BLaER1 (cell line): ENCODE results near the gene HDAC3.

Experiments used
- H3K27ac ChIP-seq: shearing (Covaris generic); formaldehyde crosslinking; 2 replicates; pipeline ENCODE4 v1.8.1; 2022
- H3K27me3 ChIP-seq: shearing (Covaris generic); formaldehyde crosslinking; 2 replicates; pipeline ENCODE4 v1.8.1; 2022
- H3K36me3 ChIP-seq: shearing (Covaris generic); formaldehyde crosslinking; 2 replicates; pipeline ENCODE4 v1.8.1; 2022
- H3K4me1 ChIP-seq: shearing (Covaris generic); formaldehyde crosslinking; 2 replicates; pipeline ENCODE4 v1.8.1; 2022
- H3K4me2 ChIP-seq: shearing (Covaris generic); formaldehyde crosslinking; 2 replicates; pipeline ENCODE4 v1.8.1; 2022
- H3K4me3 ChIP-seq: shearing (Covaris generic); formaldehyde crosslinking; 2 replicates; pipeline ENCODE4 v1.8.1; 2022
- H3K9ac ChIP-seq: shearing (Covaris generic); formaldehyde crosslinking; 2 replicates; pipeline ENCODE4 v1.8.1; 2022
- H3K9me3 ChIP-seq: shearing (Covaris generic); formaldehyde crosslinking; 2 replicates; pipeline ENCODE4 v1.8.1; 2022
- H4K20me1 ChIP-seq: shearing (Covaris generic); formaldehyde crosslinking; 2 replicates; pipeline ENCODE4 v1.8.1; 2022
- Cebpa-rat ChIP-seq: shearing (Covaris generic); IDR thresholded peaks from 2 replicates; pipeline ENCODE4 v1.8.1; 2022

The HDAC3 gene

DNA sequence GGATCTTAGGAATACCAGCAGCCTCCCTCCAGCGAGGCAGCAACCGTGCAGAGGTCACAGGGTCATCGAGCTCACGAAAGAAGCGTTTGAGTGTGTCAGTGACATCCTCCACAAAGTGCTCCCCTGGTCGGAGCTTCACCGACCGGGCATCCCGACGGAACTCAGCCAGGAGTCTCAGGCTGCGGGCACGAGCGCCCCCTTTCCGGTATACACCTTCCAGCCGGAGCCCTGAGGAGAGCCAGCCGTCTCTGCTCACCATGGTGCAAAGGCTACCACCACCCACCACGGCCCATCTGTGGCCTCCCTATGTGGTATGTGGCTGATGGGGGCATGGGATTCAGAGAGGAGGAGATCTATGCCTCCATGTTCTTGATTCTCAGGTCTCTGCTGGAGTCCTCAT is 25.4 kb upstream of the HDAC3 start:
- Histone ChIP-seq H3K4me2 (no peak overlapping the region), H3K27ac (no peak overlapping the region), H3K27me3 (no peaks in the 10 kb centered on the region), H3K9ac (no peak overlapping the region), H3K4me3 (no peak overlapping the region), H3K9me3 (no peaks in the 10 kb centered on the region), H4K20me1 (no peaks in the 10 kb centered on the region), H3K4me1 (peaks cover 7% of the 10 kb centered on the region; the same call in 1 of the 2 replicates), H3K36me3 (no peaks in the 10 kb centered on the region)
- no peak for TF ChIP-seq Cebpa-rat

DNA sequence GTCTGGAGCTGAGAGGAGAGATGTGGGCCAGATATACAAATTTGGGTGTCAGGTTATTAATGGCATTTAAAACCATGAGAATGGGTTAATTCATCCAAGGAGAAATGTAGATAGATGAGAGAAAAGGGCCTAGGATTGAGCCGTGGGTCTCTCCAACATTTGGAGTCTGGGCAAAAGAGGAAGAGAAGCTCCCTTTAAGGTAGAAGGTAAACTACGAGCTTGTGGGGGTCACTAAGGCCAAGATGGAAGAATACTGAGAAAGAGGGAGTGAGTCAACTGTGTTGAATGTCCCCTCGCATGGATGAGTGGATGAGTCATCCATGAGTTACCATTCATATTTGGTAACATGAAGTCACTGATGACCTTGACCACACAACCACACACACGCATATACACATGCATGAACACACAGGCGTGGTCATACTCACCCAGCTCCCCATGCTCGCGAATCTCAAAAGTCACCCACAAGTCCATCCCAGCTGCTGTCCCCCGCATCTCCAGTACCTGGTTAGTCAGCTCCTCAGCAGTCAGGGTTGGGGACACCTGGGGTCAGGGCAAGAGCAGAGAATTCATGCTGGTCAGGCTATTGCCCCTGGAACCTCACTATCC is 21.4 kb upstream of the HDAC3 start:
- no peaks in the 10 kb centered on the region for H4K20me1 ChIP-seq
- H3K9ac ChIP-seq: no peak overlapping the region
- no peak overlapping the region for H3K4me2 ChIP-seq
- H3K4me1 ChIP-seq: peaks cover 5% of the 10 kb centered on the region; the same call in 1 of the 2 replicates
- no peak for TF ChIP-seq Cebpa-rat
- no peaks in the 10 kb centered on the region for H3K27me3 ChIP-seq
- H3K9me3 ChIP-seq: no peaks in the 10 kb centered on the region
- 0 out of 2 replicates have a peak, but pooled peaks cover 5% of the 10 kb centered on the region for H3K36me3 ChIP-seq
- no peak overlapping the region for H3K4me3 ChIP-seq
- H3K27ac ChIP-seq: no peak overlapping the region

DNA sequence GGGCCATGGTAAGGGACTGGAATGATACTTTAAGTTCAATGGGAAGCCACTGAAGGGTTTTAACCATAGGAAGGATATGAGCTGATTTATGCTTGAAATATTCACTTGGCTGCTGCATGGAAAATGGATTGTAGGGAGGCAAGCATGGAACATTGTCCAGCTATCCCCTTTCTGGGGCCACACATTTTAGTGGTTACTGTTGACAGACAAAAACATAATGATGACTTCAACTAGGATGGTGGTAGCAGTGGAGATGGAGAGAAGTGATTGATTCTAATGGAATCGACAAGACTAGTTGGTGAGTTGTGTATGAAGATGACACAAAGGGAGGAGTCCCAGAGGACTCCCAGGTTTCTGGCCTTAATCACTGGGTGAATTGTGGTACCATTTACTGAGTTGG is 20.8 kb upstream of the HDAC3 start:
- Histone ChIP-seq H3K4me3 (no peak overlapping the region), H3K9me3 (no peaks in the 10 kb centered on the region), H4K20me1 (no peaks in the 10 kb centered on the region), H3K4me2 (no peak overlapping the region), H3K9ac (no peak overlapping the region), H3K36me3 (0 out of 2 replicates have a peak, but pooled peaks cover 5% of the 10 kb centered on the region), H3K27ac (no peak overlapping the region), H3K4me1 (peaks cover 5% of the 10 kb centered on the region; the same call in 1 of the 2 replicates), H3K27me3 (no peaks in the 10 kb centered on the region)
- no peak for TF ChIP-seq Cebpa-rat

DNA sequence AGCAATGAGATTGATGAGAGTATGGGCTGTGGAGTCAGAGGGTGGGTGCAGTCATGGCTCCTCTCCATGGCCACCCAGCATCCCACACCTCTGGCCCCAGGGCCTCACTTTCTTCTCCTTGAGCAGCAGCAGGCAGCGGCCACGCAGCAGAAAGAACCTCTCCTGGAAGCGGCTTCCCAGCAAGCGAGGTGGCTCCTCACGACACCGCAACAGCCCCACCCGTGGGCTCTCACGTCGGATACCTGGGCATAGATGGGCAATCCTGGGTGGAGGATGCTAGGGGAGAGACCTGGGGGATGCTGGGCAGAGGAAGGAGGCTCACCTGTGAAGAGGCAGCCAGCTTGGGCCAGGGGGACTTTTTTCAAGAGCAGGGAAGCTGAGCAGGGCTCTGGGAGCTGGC is 19.7 kb upstream of the HDAC3 start:
- no peaks in the 10 kb centered on the region for H3K9me3 ChIP-seq
- H3K4me2 ChIP-seq: no peak overlapping the region
- H3K27ac ChIP-seq: no peak overlapping the region
- no peaks in the 10 kb centered on the region for H3K27me3 ChIP-seq
- H3K9ac ChIP-seq: no peak overlapping the region
- peaks cover 13% of the 10 kb centered on the region for H3K4me1 ChIP-seq
- TF ChIP-seq Cebpa-rat: no peak
- 0 out of 2 replicates have a peak, but pooled peaks cover 5% of the 10 kb centered on the region for H3K36me3 ChIP-seq
- no peak overlapping the region for H3K4me3 ChIP-seq
- no peaks in the 10 kb centered on the region for H4K20me1 ChIP-seq

DNA sequence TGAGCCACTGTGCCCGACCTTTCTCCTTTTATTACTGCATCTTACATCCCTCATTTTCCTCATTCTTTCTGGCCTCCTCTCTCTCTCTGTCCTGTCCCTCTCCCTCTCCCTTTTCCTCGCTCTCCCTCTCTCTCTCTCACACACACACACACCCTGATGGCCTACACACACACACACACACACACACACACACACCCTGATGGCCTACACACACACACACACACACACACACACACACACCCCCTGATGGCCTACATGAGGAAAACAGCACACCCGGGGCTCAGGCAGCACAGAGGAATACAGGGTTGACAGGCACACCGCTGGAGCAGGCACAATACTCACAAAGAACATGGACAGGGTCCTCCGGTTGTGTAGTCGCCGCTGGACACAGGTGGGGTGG is 18.4 kb upstream of the HDAC3 start:
- Histone ChIP-seq H3K27me3 (no peaks in the 10 kb centered on the region), H3K27ac (no peak overlapping the region), H3K9ac (no peak overlapping the region), H3K4me3 (no peak overlapping the region), H4K20me1 (no peaks in the 10 kb centered on the region), H3K4me2 (no peak overlapping the region), H3K36me3 (0 out of 2 replicates have a peak, but pooled peaks cover 5% of the 10 kb centered on the region), H3K4me1 (peaks cover 23% of the 10 kb centered on the region), H3K9me3 (no peaks in the 10 kb centered on the region)
- TF ChIP-seq Cebpa-rat: no peak

DNA sequence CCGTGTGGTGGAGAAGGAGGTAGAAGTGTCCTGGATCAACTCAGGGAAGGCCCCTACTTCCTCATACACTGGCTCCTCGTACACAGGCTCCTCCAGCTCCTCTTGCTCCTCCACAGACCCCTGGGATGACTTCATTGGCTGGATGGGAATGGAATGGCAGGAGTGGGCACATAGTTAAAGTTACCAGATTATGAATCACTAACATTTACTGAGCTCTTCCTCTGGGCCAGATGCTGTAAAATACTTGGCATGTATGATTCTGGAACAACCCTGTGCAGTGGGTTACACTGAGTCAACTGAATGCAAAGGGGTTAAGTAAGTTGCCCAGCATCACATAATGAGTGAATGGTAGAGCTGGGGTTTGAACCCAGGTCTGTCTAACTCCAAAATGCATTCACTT is 17.6 kb upstream of the HDAC3 start:
- TF ChIP-seq Cebpa-rat: no peak
- H3K9me3 ChIP-seq: no peaks in the 10 kb centered on the region
- no peaks in the 10 kb centered on the region for H3K27me3 ChIP-seq
- 0 out of 2 replicates have a peak, but pooled peaks cover 4% of the 10 kb centered on the region for H4K20me1 ChIP-seq
- H3K27ac ChIP-seq: no peak overlapping the region
- peaks cover 30% of the 10 kb centered on the region for H3K4me1 ChIP-seq
- no peak overlapping the region for H3K4me3 ChIP-seq
- no peak overlapping the region for H3K9ac ChIP-seq
- 0 out of 2 replicates have a peak, but pooled peaks cover 5% of the 10 kb centered on the region for H3K36me3 ChIP-seq
- no peak overlapping the region for H3K4me2 ChIP-seq

DNA sequence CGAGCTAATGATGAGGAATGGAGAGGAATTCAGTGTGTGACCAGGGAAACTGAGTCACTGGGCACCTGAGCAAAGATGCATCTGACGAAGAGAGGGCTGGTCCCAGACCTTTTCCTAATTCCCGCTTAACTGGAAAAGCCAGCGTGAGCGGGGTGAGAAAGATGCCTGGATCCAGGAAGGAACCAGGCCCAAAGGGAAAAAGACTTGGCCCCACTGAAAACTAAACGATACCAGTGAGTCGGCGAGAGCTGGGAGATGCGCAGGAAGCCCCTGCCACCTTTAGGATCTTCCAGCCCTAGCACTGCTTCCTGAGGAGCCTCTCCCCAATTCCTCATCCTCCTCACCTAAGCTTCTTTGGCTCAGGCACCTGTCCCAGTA is 15.1 kb upstream of the HDAC3 start:
- H3K4me3 ChIP-seq: peak overlapping the region; percentile 71
- H3K9ac ChIP-seq: peak overlapping the region; percentile 73
- H3K9me3 ChIP-seq: no peaks in the 10 kb centered on the region
- peak overlapping the region; percentile 63 for H3K27ac ChIP-seq
- H3K4me1 ChIP-seq: peaks cover 25% of the 10 kb centered on the region
- H3K36me3 ChIP-seq: peaks cover 30% of the 10 kb centered on the region
- H3K27me3 ChIP-seq: no peaks in the 10 kb centered on the region
- H3K4me2 ChIP-seq: peak overlapping the region; percentile 93
- 0 out of 2 replicates have a peak, but pooled peaks cover 5% of the 10 kb centered on the region for H4K20me1 ChIP-seq
- TF ChIP-seq Cebpa-rat: no peak

DNA sequence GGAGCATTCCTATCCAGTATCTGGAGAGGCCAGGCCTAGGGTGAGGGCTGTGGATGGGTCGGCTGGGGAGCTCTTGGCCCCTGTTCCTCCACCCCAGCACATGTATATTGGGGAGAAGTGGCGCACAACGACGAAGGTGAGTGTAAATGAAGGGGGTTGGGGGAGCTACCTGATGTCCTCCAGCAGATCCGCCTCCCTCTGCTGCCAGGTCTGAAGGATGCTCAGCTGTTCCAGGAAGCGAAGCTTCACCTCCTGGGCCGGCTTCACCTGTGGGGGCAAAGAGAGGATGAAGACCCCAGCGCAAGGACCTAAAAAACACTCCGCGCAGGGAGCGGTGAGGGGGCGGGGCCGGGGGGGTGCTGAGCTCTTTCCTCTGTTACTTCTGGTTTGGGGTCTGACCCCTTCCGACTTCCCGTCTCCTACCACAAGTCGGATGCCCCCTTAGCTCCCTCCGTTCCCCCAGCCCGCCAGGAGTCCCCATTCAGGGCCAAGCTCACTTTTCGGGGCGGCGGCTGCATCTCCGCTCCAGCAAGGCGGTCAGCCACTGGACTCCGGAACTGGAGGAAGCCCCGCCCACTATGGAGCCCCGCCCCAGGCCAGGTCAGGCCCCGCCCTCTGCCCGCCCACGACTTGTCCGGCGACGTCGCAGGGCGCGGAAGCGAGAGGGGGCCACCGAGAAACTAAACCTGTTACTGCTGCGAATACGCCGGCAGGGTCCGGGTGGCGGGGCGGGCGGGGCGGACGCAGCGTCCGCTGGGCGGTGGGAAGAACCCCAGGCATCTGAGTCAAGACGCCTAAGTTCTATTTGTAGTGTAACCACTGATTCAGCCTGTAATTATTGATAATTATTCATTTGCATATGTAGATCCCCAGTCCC is 14.4 kb upstream of the HDAC3 start, which contains the start of gene FCHSD1:
Gene FCHSD1 (minus strand): TSS at position 568 of the 877 bp plus-strand sequence. CDS start 50 bp downstream, at position 518.
- Histone ChIP-seq H3K4me3 (peak within 1 kb of the TSS; percentile 71), H3K27ac (peak within 1 kb of the TSS; percentile 63), H3K9ac (peak within 1 kb of the TSS; percentile 73), H3K27me3 (no peaks in the 10 kb centered on the region), H3K4me1 (peaks cover 31% of the 10 kb centered on the region), H3K4me2 (peak within 1 kb of the TSS; percentile 93), H3K36me3 (peaks cover 36% of the 10 kb centered on the region), H4K20me1 (0 out of 2 replicates have a peak, but pooled peaks cover 5% of the 10 kb centered on the region), H3K9me3 (no peaks in the 10 kb centered on the region)
- TF ChIP-seq Cebpa-rat: no peak

DNA sequence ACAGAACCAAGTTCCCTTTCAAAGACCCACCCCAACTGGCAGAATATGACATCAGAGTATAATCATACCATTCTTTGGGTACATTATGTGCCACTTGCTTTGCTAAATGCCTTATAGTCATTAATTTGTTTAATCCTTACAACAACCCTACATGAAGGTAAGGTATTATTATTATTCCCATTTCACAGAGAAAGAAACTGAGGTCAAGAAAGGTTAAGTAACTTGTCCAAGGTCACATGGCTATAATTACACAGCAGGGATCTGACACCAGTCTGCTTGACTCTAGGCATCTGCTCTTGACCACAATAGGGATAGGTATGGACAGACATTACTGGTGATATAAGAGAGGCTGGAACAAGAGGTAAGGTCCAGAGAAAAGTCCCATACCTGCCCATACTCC is 13.3 kb upstream of the HDAC3 start:
- no peaks in the 10 kb centered on the region for H3K27me3 ChIP-seq
- H4K20me1 ChIP-seq: 0 out of 2 replicates have a peak, but pooled peaks cover 11% of the 10 kb centered on the region
- H3K9me3 ChIP-seq: no peaks in the 10 kb centered on the region
- no peak overlapping the region for H3K27ac ChIP-seq
- no peak for TF ChIP-seq Cebpa-rat
- H3K4me2 ChIP-seq: peak overlapping the region; percentile 93
- no peak overlapping the region for H3K9ac ChIP-seq
- H3K36me3 ChIP-seq: peaks cover 43% of the 10 kb centered on the region
- peaks cover 39% of the 10 kb centered on the region for H3K4me1 ChIP-seq
- no peak overlapping the region for H3K4me3 ChIP-seq
